ENCODE data around the gene MUC7.

DNA sequence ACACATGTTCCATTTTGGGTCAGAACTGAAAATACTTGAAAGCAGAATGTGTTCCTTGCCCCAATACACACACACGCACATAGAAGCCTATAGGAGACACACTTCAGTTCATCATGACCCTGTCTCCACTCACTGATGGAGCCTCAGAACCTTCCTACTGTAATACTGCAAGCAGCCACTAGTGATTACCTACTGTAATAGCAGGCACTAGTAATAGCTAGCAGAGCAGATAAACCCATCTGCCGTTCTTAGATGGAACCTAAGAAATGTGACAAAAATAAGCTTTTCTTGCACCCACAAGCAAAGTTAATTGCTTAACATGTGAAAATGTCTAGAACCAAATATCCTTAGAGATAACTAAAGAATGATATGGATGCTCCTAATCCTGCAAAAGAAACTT, 60.0 kb downstream of the MUC7 start:
- TF ChIP-seq EZH2phosphoT487 (IDR thresholded peaks at IDR 0.05; ENCODE audit: low read depth, severe bottlenecking, unreplicated experiment): no peak
- TF ChIP-seq, protein P1, sequence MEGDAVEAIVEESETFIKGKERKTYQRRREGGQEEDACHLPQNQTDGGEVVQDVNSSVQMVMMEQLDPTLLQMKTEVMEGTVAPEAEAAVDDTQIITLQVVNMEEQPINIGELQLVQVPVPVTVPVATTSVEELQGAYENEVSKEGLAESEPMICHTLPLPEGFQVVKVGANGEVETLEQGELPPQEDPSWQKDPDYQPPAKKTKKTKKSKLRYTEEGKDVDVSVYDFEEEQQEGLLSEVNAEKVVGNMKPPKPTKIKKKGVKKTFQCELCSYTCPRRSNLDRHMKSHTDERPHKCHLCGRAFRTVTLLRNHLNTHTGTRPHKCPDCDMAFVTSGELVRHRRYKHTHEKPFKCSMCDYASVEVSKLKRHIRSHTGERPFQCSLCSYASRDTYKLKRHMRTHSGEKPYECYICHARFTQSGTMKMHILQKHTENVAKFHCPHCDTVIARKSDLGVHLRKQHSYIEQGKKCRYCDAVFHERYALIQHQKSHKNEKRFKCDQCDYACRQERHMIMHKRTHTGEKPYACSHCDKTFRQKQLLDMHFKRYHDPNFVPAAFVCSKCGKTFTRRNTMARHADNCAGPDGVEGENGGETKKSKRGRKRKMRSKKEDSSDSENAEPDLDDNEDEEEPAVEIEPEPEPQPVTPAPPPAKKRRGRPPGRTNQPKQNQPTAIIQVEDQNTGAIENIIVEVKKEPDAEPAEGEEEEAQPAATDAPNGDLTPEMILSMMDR (IDR thresholded peaks at IDR 0.05; ENCODE audit: poor library complexity): no peak
